SK-N-MC (cell line): ENCODE results near the gene ADARB1.

Experiments
- EZH2 ChIP-seq: fragments of 200-600 bp; sonication (generic); IDR thresholded peaks from one replicate; pipeline ENCODE4 v1.6.1; 2017; ENCODE audit warnings: antibody characterized with exemption
- POLR2AphosphoS5 ChIP-seq: IDR thresholded peaks from 2 replicates; pipeline ENCODE4 v1.6.1; 2012; ENCODE audit warnings: mild to moderate bottlenecking, low read depth, low read length, borderline replicate concordance

DNA sequence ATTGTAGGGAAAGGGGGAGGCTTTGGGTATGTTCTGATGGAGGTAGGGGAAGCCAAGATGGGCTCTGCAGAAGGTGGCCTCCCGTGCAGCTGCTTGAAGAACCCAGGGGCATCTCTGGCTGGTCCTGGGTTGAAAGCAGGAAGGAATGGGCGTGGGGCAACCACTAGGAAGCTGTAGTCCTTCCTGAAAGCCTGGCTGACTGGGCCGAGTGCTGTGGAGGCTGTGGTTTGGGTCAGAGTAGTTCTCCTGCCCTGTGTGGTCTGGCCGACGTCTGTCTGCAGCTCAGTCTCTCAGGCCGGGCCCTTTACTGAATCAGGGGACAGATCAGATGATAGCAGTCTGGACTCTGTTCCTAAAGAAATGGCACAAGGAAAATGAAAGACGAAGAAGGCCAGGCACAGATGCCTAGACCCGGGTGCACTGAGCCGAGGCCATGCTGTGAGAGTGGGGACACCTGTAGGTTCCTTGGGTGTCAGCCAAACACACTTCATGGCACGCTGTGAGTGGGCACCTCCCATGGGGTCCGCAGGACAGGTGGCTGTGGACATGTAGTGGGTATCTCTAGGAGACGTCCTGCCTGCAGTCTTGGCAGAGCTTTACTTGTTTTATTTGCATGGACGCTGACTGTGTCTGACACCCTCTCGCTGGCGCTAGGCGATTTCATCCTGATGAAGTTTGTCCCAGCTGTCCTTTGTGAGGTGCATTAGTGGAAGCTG lies 126.4 kb downstream of the ADARB1 start:
- TF ChIP-seq POLR2AphosphoS5 (no peak), EZH2 (no peak)
